ENCODE results near the gene YTHDF1. TPM values are rescaled to one million over a fixed set of nuclear protein-coding genes. Genes with fewer than 3 reads are reported as not detected.

Gene YTHDF1
- 17.5 and 19.1 TPM in 2 replicates for polyA plus RNA-seq (2011; rRNA removed)
- polyA minus RNA-seq (2011; rRNA and poly(A)+ RNA removed): 16.8 and 21.4 TPM in 2 replicates

DNA sequence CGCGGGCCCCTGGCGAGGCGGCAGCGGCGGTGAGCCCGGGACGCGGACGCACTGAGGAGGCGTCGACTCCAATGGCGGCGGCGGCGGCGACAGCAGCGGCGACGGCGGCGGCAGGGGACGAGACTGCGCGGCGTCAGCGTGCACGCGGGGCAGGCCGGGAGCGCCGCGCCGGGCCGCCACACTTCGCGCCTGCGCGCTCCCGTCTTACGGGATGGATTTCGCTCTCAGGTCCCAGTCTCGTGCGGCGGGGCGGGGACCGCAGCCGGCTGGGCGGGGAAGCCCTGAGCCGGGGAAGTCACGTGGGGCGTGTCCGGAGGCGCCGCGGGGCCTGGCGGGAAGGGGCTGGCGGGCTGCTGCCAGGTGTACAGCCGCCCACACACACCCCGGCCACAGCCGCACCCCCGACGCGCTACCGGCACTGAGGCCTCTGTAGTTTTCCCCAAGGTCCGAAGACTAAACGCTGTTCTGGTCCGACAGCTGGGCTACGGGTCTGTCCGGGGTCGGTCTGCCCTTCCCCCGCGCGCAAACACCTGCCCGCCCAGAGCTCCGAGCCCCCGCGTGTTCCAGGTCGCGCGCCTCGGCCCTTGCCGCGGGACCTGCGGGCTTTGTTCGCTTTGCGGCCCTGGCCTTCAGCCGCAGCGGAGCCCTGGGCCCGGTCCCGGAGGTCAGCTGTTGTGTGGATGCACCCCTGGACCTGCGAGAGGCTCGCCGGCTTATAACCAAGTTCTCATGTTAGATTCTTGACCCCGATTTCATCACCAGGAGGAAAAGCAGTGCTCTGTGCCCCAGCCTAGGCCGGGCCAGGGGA lies at the start of gene YTHDF1:
TSS of gene YTHDF1 (minus strand) at position 91 of the 808 bp plus-strand sequence. CDS start 239 bp downstream, outside the sequence.
- peak; percentile 57 for DNase-seq (ENCODE audit: low read depth)
- Histone ChIP-seq H3K36me3 (ENCODE audit: control insufficient read depth, insufficient read depth, low read length) (peaks cover 10% of the 10 kb centered on the region), H3K4me3 (ENCODE audit: low read depth, low read length) (peak within 1 kb of the TSS; percentile 63), H3K27me3 (ENCODE audit: control insufficient read depth, insufficient read depth, low read length) (peaks cover 7% of the 10 kb centered on the region)
- ChIA-PET CTCF (interaction anchor here (1.7 to 3.8 kb wide), 3 partner anchors 12 to 18 kb away, joined by 7 to 22 read pairs (median 8); no protein-coding TSS in a partner anchor), POLR2A (no interaction called here)
- TF ChIP-seq, protein P1, sequence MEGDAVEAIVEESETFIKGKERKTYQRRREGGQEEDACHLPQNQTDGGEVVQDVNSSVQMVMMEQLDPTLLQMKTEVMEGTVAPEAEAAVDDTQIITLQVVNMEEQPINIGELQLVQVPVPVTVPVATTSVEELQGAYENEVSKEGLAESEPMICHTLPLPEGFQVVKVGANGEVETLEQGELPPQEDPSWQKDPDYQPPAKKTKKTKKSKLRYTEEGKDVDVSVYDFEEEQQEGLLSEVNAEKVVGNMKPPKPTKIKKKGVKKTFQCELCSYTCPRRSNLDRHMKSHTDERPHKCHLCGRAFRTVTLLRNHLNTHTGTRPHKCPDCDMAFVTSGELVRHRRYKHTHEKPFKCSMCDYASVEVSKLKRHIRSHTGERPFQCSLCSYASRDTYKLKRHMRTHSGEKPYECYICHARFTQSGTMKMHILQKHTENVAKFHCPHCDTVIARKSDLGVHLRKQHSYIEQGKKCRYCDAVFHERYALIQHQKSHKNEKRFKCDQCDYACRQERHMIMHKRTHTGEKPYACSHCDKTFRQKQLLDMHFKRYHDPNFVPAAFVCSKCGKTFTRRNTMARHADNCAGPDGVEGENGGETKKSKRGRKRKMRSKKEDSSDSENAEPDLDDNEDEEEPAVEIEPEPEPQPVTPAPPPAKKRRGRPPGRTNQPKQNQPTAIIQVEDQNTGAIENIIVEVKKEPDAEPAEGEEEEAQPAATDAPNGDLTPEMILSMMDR (IDR thresholded peaks at IDR 0.05; ENCODE audit: insufficient read depth, low read depth, low read length): no peak

DNA sequence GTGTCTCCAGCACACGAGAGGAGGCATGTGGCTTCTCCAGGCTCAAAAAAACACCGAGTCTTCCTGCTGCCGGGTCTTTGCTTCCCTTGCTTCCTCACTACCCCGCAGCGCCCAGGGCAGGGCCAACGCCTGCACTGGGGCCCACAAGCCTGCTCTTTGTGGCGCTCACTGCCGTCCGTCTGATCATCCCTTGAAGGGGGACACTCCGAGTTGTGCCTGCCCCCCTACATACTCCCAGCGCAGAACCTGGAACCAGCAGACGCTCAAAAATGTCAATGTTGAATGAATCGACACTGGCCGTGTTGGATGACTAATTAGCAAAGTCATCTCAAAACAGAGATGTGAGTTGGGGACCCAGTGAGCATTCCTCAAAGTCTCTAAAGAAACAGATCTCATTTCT lies 48.6 kb upstream of the YTHDF1 start:
- POLR2A ChIA-PET: no interaction called here
- no peak overlapping the region for H3K4me3 ChIP-seq (ENCODE audit: low read depth, low read length)
- CTCF ChIA-PET: interaction anchor here (2.9 kb wide), 1 partner anchor 40 kb away, joined by 9 read pairs; no protein-coding TSS in a partner anchor
- no peak for DNase-seq (ENCODE audit: low read depth)
- no peaks in the 10 kb centered on the region for H3K36me3 ChIP-seq (ENCODE audit: control insufficient read depth, insufficient read depth, low read length)
- H3K27me3 ChIP-seq (ENCODE audit: control insufficient read depth, insufficient read depth, low read length): peaks cover 42% of the 10 kb centered on the region
- TF ChIP-seq, protein P1 (IDR thresholded peaks at IDR 0.05; ENCODE audit: insufficient read depth, low read depth, low read length): no peak

DNA sequence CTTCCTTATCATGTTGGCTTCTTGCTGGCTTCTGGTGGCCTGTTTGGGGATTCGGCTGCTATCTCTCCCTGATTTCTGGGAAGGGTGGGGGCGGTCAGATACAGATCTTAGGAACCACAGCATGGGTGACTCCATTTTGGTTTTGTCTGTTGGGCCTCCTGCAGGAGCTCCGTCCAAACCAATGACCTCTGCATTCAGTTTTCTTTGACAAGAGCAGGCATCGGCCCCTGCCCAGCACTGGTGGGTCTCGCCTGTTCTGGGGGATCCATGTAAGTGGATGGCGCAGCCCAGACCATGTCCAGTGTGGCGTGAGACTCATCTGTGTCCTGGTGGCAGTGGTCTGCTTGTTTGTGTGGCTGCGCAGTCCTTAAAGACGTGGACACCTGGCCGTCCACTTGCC lies 48.1 kb upstream of the YTHDF1 start:
- Histone ChIP-seq H3K27me3 (ENCODE audit: control insufficient read depth, insufficient read depth, low read length) (peaks cover 47% of the 10 kb centered on the region), H3K36me3 (ENCODE audit: control insufficient read depth, insufficient read depth, low read length) (no peaks in the 10 kb centered on the region), H3K4me3 (ENCODE audit: low read depth, low read length) (no peak overlapping the region)
- CTCF ChIA-PET: interaction anchor here (2.9 kb wide), 1 partner anchor 40 kb away, joined by 9 read pairs; no protein-coding TSS in a partner anchor
- no peak for DNase-seq (ENCODE audit: low read depth)
- POLR2A ChIA-PET: no interaction called here
- TF ChIP-seq, protein P1 (IDR thresholded peaks at IDR 0.05; ENCODE audit: insufficient read depth, low read depth, low read length): no peak

DNA sequence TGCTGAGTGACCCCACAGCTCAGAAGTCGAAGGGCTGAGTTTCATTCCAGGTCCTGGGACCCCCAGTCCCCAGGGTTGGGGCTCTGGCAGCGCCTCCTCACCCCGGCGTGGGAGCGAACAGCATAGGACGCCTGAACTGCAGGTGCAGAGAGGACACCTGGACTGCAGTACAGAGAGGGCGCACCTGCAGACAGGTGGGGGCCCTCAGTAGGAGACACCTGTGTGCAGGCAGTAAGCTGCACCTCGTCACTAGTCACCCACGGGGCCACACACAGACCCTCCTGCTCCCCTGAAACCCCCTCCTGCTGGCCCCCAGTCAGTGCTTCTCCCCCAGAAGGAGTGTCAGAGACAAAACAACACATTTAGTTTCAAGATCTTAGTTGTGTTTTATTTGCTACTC lies 46.9 kb upstream of the YTHDF1 start:
- no peak for DNase-seq (ENCODE audit: low read depth)
- TF ChIP-seq, protein P1 (IDR thresholded peaks at IDR 0.05; ENCODE audit: insufficient read depth, low read depth, low read length): no peak
- ChIA-PET CTCF (interaction anchor here (2.9 kb wide), 1 partner anchor 39 kb away, joined by 9 read pairs; no protein-coding TSS in a partner anchor), POLR2A (no interaction called here)
- H3K36me3 ChIP-seq (ENCODE audit: control insufficient read depth, insufficient read depth, low read length): no peaks in the 10 kb centered on the region
- H3K27me3 ChIP-seq (ENCODE audit: control insufficient read depth, insufficient read depth, low read length): peaks cover 56% of the 10 kb centered on the region
- H3K4me3 ChIP-seq (ENCODE audit: low read depth, low read length): no peak overlapping the region

DNA sequence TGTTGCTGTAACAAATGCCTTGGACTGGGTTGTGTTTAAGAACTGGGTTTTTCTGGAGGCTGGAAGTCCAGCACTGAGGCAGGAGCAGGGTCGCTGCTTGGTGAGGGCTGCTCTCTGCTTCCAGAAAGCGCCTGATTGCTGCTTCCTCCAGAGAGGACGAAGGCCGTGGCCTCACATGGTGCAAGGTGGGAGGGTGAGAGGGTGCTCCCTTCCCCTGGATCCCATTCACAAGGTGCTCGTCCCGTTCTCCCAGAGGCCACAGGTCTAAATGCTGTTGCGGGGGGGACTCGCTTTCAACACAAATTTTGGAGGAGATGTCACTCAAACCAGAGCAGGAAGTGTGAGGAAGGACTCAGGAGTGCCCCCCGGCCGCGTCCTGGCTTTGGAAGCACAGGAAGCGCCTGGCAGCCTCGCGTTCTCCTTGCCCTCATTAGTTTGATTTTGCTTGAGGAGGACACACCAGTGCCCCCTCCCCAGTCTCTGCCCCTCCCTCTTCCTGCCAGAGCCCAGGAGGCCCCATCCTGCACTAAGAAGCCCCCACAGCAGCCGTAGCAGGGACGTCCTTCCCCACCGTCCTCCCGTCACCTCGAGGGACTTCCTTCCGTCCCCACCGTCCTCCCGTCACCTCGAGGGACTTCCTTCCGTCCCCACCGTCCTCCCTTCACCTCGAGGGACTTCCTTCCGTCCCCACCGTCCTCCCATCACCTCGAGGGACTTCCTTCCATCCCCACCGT lies 46.0 kb upstream of the YTHDF1 start:
- DNase-seq (ENCODE audit: low read depth): no peak
- Histone ChIP-seq H3K27me3 (ENCODE audit: control insufficient read depth, insufficient read depth, low read length) (peaks cover 57% of the 10 kb centered on the region), H3K36me3 (ENCODE audit: control insufficient read depth, insufficient read depth, low read length) (no peaks in the 10 kb centered on the region), H3K4me3 (ENCODE audit: low read depth, low read length) (no peak overlapping the region)
- POLR2A ChIA-PET: no interaction called here
- CTCF ChIA-PET: interaction anchor here (2.9 kb wide), 1 partner anchor 38 kb away, joined by 9 read pairs; no protein-coding TSS in a partner anchor
- TF ChIP-seq, protein P1 (IDR thresholded peaks at IDR 0.05; ENCODE audit: insufficient read depth, low read depth, low read length): no peak

Data from BJ (cell line).